HepG2 (cell line): ENCODE results near the gene KATNB1. TPM values are rescaled to one million over a fixed set of nuclear protein-coding genes. Genes with fewer than 3 reads are reported as not detected.

ENCODE experiments used
- ATAC-seq: fragments of 200-7000 bp; cut with Tn5 transposase; 3 replicates; pipeline ENCODE4 v1.9.1; 2020; ENCODE audit warnings: mild to moderate bottlenecking, moderate library complexity
- BruUV-seq: library from RNA; stranded (reverse); fragments of 400-500 nt; replicated peaks from 2 replicates; lab custom pipeline; 2021; lab: Mats Ljungman, UMichigan
- CTCF ChIA-PET: fragments of 300-600 bp; formaldehyde crosslinking; extraction: SDS; loops from one replicate; lab custom pipeline; 2021; ENCODE audit warnings: low total read pairs, inconsistent platforms, low intra/inter-chr PET ratio; lab: Yijun Ruan, JAX
- POLR2A ChIA-PET: fragments of 350-600 bp; sonication (Branson Sonifier 250); formaldehyde crosslinking; loops from one replicate; lab custom pipeline; 2020; ENCODE audit warnings: antibody characterized with exemption, inconsistent platforms; lab: Yijun Ruan, JAX
- DNase-seq: peaks from one replicate; pipeline ENCODE4 v3.0.0-alpha.2; 2015; ENCODE audit warnings: low spot score
- FAIRE-seq: peaks from 3 replicates; lab custom pipeline; 2011; peaks lifted over from hg19 to GRCh38; lab: Jason Lieb, UNC
- H2AFZ ChIP-seq: one replicate; pipeline ENCODE4 v1.6.1; 2011; ENCODE audit warnings: low read length, inconsistent platforms
- H3K27ac ChIP-seq: fragments of 300-600 bp; 3 replicates; pipeline ENCODE4 v1.8.0; 2011; ENCODE audit warnings: mixed run types, mild to moderate bottlenecking, mixed read lengths, low read length, inconsistent platforms; ENCODE audit not compliant: insufficient read depth; ENCODE audit errors: extremely low read length
- H3K27me3 ChIP-seq, 2 experiments: fragments of 200-600 bp in 1 of 2; 2 replicates in 1 of 2; 3 replicates in 1 of 2; pipeline versions ENCODE4 v1.6.0 to v1.8.0; 2011; ENCODE audit warnings: low read length in 2 of 2, mild to moderate bottlenecking in 2 of 2, moderate library complexity in 2 of 2, inconsistent platforms in 1 of 2; ENCODE audit not compliant: insufficient read depth in 2 of 2, control insufficient read depth in 1 of 2
- H3K36me3 ChIP-seq, 2 experiments: fragments of 200-600 bp in 1 of 2; replicated peaks in 1 of 2; 2 replicates in 1 of 2; 3 replicates in 1 of 2; pipeline versions ENCODE4 v1.5.1 to v1.8.0; 2011; ENCODE audit warnings: low read length in 2 of 2, inconsistent platforms in 1 of 2; ENCODE audit not compliant: insufficient read depth in 2 of 2, control insufficient read depth in 1 of 2
- H3K4me1 ChIP-seq: 2 replicates; pipeline ENCODE4 v1.5.1; 2012; ENCODE audit warnings: low read length, inconsistent platforms; ENCODE audit not compliant: insufficient read depth
- H3K4me2 ChIP-seq: 2 replicates; pipeline ENCODE4 v1.6.0; 2011; ENCODE audit warnings: low read depth, low read length, inconsistent platforms
- H3K4me3 ChIP-seq, 3 experiments: fragments of 200-600 bp in 1 of 3; sonication (generic), shearing (Covaris generic) in 1 of 3; replicated peaks in 1 of 3; 2 replicates each; pipeline ENCODE4 v1.5.1; 2011 to 2016; ENCODE audit warnings: low read length in 3 of 3, inconsistent platforms in 2 of 3, low read depth in 2 of 3, mild to moderate bottlenecking in 2 of 3, control low read depth in 1 of 3, mixed read lengths in 1 of 3; ENCODE audit not compliant: insufficient read depth in 1 of 3
- H3K79me2 ChIP-seq: one replicate; pipeline ENCODE4 v1.6.1; 2011; ENCODE audit warnings: low read length, inconsistent platforms; ENCODE audit not compliant: insufficient read depth
- H3K9ac ChIP-seq: 2 replicates; pipeline ENCODE4 v1.6.0; 2011; ENCODE audit warnings: mild to moderate bottlenecking, low read depth, low read length, inconsistent platforms; ENCODE audit not compliant: insufficient read depth
- H3K9me3 ChIP-seq: 2 replicates; pipeline ENCODE4 v1.5.1; 2012; ENCODE audit warnings: mild to moderate bottlenecking, low read length
- H4K20me1 ChIP-seq: 2 replicates; pipeline ENCODE4 v1.6.0; 2011; ENCODE audit warnings: inconsistent platforms, mild to moderate bottlenecking, low read length, moderate library complexity; ENCODE audit not compliant: insufficient read depth
- ETS1 ChIP-seq: sonication (generic); formaldehyde crosslinking; IDR thresholded peaks from 2 replicates; pipeline ENCODE4 v1.4.0; 2020; ENCODE audit warnings: missing genetic modification reagents
- FOXK1 ChIP-seq: sonication (generic); formaldehyde crosslinking; IDR thresholded peaks from 2 replicates; pipeline ENCODE4 v1.4.0; 2020; ENCODE audit warnings: low read depth, missing genetic modification reagents, borderline replicate concordance
- HOXA3 ChIP-seq: sonication (generic); formaldehyde crosslinking; IDR thresholded peaks from 2 replicates; pipeline ENCODE4 v1.5.0; 2020; ENCODE audit warnings: missing genetic modification reagents
- KDM1A ChIP-seq: IDR thresholded peaks from 2 replicates; pipeline ENCODE4 v1.6.1; 2016; ENCODE audit warnings: missing compliant biosample characterization
- MNT ChIP-seq: fragments of 450-650 bp; IDR thresholded peaks from 2 replicates; pipeline ENCODE4 v1.6.1; 2016
- SOX13 ChIP-seq, 3 experiments: fragments of 450-650 bp in 1 of 3; sonication (generic) in 1 of 3; formaldehyde crosslinking in 1 of 3; IDR thresholded peaks in 2 of 3; conservative IDR thresholded peaks in 1 of 3; 2 replicates each; pipeline versions ENCODE4 v1.5.0 to v1.6.1; 2016 to 2020; ENCODE audit warnings: antibody characterized with exemption in 1 of 3, mild to moderate bottlenecking in 1 of 3, missing compliant biosample characterization in 1 of 3, missing genetic modification reagents in 1 of 3, moderate library complexity in 1 of 3
- TMF1 ChIP-seq: sonication (generic); formaldehyde crosslinking; IDR thresholded peaks from 2 replicates; pipeline ENCODE4 v1.8.1; 2022; ENCODE audit warnings: low read depth, missing genetic modification reagents
- ZFP82 ChIP-seq: sonication (generic); formaldehyde crosslinking; IDR thresholded peaks from 2 replicates; pipeline ENCODE4 v1.5.1; 2020; ENCODE audit warnings: mild to moderate bottlenecking, missing genetic modification reagents, borderline replicate concordance
- ZNF407 ChIP-seq: sonication (generic); formaldehyde crosslinking; IDR thresholded peaks from one replicate; pipeline ENCODE4 v1.5.1; 2020; ENCODE audit warnings: mild to moderate bottlenecking, missing genetic modification reagents; ENCODE audit errors: not compliant biosample characterization
- ZNF660 ChIP-seq: sonication (generic); formaldehyde crosslinking; IDR thresholded peaks from 2 replicates; pipeline ENCODE4 v1.5.1; 2020; ENCODE audit warnings: mild to moderate bottlenecking, low read depth, missing genetic modification reagents, borderline replicate concordance
- WGBS: methylation state at CpG from one replicate; pipeline ENCODE4 v1.1.6; 2017; ENCODE audit warnings: low lambda C conversion rate; 5-methylcytosine and 5-hydroxymethylcytosine counted together
- in situ Hi-C: cut with HindIII; loops from 2 replicates; pipeline ENCODE4 v1.10.0; 2017; ENCODE audit warnings: low pct_unique_long_range_greater_than_20kb; ENCODE audit not compliant: extremely low pct_ligation_motif_present
- intact Hi-C: fragments of 100-400 bp; cut with micrococcal nuclease; formaldehyde crosslinking; loops from one replicate; pipeline ENCODE4 v1.10.0; 2022; ENCODE audit not compliant: unreplicated experiment
- polyA plus RNA-seq, 8 experiments: library from polyadenylated mRNA; depleted of rRNA in 3 of 8; stranded (reverse) in 7 of 8; unstranded in 1 of 8; fragments of >200 nt; fragmentation: Illumina TruSeq in 4 of 8; extraction: Trizol in 4 of 8; gene quantifications; 2 replicates each; pipeline versions ENCODE4 v1.2.1 to v1.2.3, GENCODE V29; 2011 to 2016; ENCODE audit warnings: low read depth in 4 of 8, missing spikeins in 1 of 8, mixed read lengths in 1 of 8; ENCODE audit not compliant: insufficient read depth in 1 of 8
- total RNA-seq, 5 experiments: library from RNA; depleted of rRNA; stranded (reverse); fragments of >200 nt; fragmentation: Illumina TruSeq; extraction: Trizol; gene quantifications; 2 replicates each; pipeline ENCODE4 v1.2.3, GENCODE V29; 2016; ENCODE audit warnings: low read depth in 1 of 5

The KATNB1 gene
- total and polyA plus RNA-seq, 2 of the 13 experiments (the other 11 are each of a cell fraction or from before 2014, with no cell fraction given), result 31.5 to 43.5 TPM

DNA sequence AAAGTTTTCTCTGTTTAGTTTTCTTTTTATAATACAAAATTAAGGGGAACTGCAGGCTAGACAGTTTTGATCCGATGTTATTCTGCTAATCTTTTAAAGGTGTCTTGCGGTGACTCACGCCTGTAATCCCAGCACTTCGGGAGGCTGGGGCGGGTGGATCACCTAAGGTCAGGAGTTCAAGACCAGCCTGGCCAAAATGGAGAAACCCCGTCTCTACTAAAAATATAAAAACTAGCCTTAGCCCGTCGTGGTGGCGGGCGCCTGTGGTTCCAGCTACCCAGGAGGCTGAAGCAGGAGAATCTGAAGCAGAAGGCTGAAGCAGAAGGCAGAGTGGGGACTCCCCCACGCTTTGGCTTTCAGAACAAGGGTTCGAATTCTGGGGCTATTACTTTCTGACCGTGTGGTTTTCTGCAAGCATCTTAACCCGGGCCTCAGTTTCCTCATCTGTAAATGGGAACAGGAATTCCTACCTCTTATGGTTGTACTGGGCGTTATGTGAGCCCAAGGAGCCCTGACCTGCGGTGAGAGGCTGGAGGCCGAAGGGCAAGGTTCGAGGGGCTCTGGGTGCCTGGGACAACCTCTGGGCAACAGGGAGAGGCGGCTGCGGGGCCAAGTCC is 1.2 kb upstream of the KATNB1 start:
- in situ Hi-C loops, result no loop called here
- Histone ChIP-seq H3K27me3 (no peaks in the 10 kb centered on the region; a peak in 1 of 5 replicates), H3K4me1 (peaks cover 37% of the 10 kb centered on the region), H3K27ac (peak overlapping the region; percentile 81), H3K79me2 (no peaks in the 10 kb centered on the region), H3K4me3 (peak overlapping the region; percentile 63 to 82 (median 64)), H4K20me1 (no peaks in the 10 kb centered on the region), H3K9ac (peak overlapping the region; percentile 86), H3K36me3 (no peaks in the 10 kb centered on the region), H3K9me3 (no peaks in the 10 kb centered on the region), H2AFZ (no peak overlapping the region), H3K4me2 (peak overlapping the region; percentile 98)
- intact Hi-C loops, result loop anchor here (10.0 kb wide), 1 partner anchor 270 kb away; the partner anchor contains the start of genes USB1 and ZNF319
- CTCF ChIA-PET, result interaction anchor here (0.7 kb wide), 1 partner anchor 136 kb away, joined by 3 read pairs; no protein-coding TSS in a partner anchor
- no peak for DNase-seq
- 76% methylated on average over 12 of the region's 20 CpGs for WGBS
- no peak for ATAC-seq
- peak; percentile 32 for FAIRE-seq
- POLR2A ChIA-PET, result interaction anchor here (0.6 to 3.7 kb wide), 25 partner anchors 8 to 362 kb away, joined by 3 to 41 read pairs (median 7); partner anchors contain the start of genes ADGRG1, ADGRG3, CIAPIN1 and COQ9
- BruUV-seq, result TSS peak; percentile 96
- no peak for TF ChIP-seq HOXA3 (CRISPR knock-in tag)
- TF ChIP-seq ETS1, result no peak
- TF ChIP-seq FOXK1 (CRISPR knock-in tag), result no peak
- no peak for TF ChIP-seq ZNF660 (CRISPR knock-in tag)
- peak; percentile 77 for TF ChIP-seq ZNF407 (CRISPR knock-in tag)
- TF ChIP-seq SOX13 (IDR thresholded peaks at IDR 0.05), result no peak
- no peak for TF ChIP-seq SOX13 (CRISPR knock-in tag; conservative IDR thresholded peaks at IDR 0.05 in 1 of 2, IDR thresholded peaks at IDR 0.05 in 1 of 2)
- no peak for TF ChIP-seq MNT
- no peak for TF ChIP-seq TMF1
- TF ChIP-seq KDM1A, result 0 out of 2 replicates have a peak, but pooled peaks have one; percentile 33
- no peak for TF ChIP-seq ZFP82
